Prostate gland (tissue), 2 donors: Measurements from ENCODE around the gene BMX. TPM values are rescaled to one million over a fixed set of nuclear protein-coding genes. Genes with fewer than 3 reads are reported as not detected.

ENCODE experiments used
- DNase-seq: peaks from one replicate; pipeline ENCODE4 v3.0.0-alpha.2; 2019; ENCODE audit warnings: low spot score
- H3K27ac ChIP-seq, 2 donors: fragments of 200-600 bp; sonication (generic); 2 replicates each; pipeline ENCODE4 v1.5.1; 2017 to 2019
- H3K27me3 ChIP-seq: fragments of 200-600 bp; sonication (generic); replicated peaks from 2 replicates; pipeline ENCODE4 v1.5.1; 2019; ENCODE audit not compliant: insufficient read depth
- H3K36me3 ChIP-seq, 2 donors: fragments of 200-600 bp; sonication (generic); 1 replicate in 1 of 2; 2 replicates in 1 of 2; pipeline versions ENCODE4 v1.5.1 to v1.8.1; 2017 to 2019
- H3K4me1 ChIP-seq: fragments of 200-600 bp; sonication (generic); replicated peaks from 2 replicates; pipeline ENCODE4 v1.5.1; 2019
- H3K4me3 ChIP-seq, 2 donors: fragments of 200-600 bp; sonication (generic); 2 replicates each; pipeline ENCODE4 v1.5.1; 2017 to 2019
- H3K9me3 ChIP-seq: fragments of 200-600 bp; sonication (generic); 2 replicates; pipeline ENCODE4 v1.5.1; 2017
- POLR2A ChIP-seq: fragments of 450-650 bp; IDR thresholded peaks from one replicate; pipeline ENCODE4 v1.6.1; 2016; ENCODE audit warnings: antibody characterized with exemption, mild to moderate bottlenecking
- POLR2AphosphoS5 ChIP-seq: sonication (generic); formaldehyde crosslinking; IDR thresholded peaks from one replicate; pipeline ENCODE4 v1.6.1; 2017; ENCODE audit warnings: antibody characterized with exemption
- WGBS: methylation state at CpG from one replicate; pipeline ENCODE4 v1.1.5; 2018; 5-methylcytosine and 5-hydroxymethylcytosine counted together
- intact Hi-C: fragments of 100-400 bp; cut with DNase I; formaldehyde crosslinking; loops from one replicate; pipeline ENCODE4 v1.14.2; 2022
- total RNA-seq, 2 donors: library from RNA; depleted of rRNA; stranded (reverse); fragments of >200 nt; gene quantifications; one replicate each; pipeline ENCODE4 v1.1.0, GENCODE V29; 2016
- TF ChIP-seq, protein P1 (sequence below), 4 experiments: fragments of 200-600 bp in 2 of 4; fragments of 450-650 bp in 2 of 4; sonication (generic) in 2 of 4; IDR thresholded peaks; 1 replicate in 3 of 4; 2 replicates in 1 of 4; pipeline ENCODE4 v1.5.1; 2016 to 2019; ENCODE audit warnings: antibody characterized with exemption in 4 of 4, mild to moderate bottlenecking in 2 of 4, moderate library complexity in 2 of 4

BMX gene
- total RNA-seq, 2 donors from 2014 or later = 0.14 to 1.2 TPM

DNA sequence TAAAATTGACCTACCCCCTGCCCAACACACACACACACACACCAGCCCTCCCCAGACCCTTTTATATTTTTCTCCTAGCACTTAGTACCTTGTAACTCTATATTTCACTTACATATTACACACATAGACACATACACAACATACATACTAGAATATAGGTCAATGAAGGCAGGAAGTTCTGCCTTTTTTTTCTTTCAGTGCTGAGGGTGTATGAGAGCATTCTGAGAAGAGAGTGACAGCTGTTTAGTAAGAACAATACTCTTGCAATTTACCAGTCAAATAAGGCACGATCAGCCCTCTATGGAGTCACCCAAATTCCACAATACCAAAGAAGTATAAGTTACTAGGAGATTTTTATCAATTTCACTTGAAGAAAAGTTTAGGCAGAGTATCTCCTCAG is 66.7 kb downstream of the BMX start:
- DNase-seq = no peak
- TF ChIP-seq POLR2A (no peak), POLR2AphosphoS5 (no peak)
- TF ChIP-seq, protein P1, sequence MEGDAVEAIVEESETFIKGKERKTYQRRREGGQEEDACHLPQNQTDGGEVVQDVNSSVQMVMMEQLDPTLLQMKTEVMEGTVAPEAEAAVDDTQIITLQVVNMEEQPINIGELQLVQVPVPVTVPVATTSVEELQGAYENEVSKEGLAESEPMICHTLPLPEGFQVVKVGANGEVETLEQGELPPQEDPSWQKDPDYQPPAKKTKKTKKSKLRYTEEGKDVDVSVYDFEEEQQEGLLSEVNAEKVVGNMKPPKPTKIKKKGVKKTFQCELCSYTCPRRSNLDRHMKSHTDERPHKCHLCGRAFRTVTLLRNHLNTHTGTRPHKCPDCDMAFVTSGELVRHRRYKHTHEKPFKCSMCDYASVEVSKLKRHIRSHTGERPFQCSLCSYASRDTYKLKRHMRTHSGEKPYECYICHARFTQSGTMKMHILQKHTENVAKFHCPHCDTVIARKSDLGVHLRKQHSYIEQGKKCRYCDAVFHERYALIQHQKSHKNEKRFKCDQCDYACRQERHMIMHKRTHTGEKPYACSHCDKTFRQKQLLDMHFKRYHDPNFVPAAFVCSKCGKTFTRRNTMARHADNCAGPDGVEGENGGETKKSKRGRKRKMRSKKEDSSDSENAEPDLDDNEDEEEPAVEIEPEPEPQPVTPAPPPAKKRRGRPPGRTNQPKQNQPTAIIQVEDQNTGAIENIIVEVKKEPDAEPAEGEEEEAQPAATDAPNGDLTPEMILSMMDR (IDR thresholded peaks at IDR 0.05) = no peak
- H3K9me3 ChIP-seq = no peaks in the 10 kb centered on the region
- intact Hi-C loops = loop anchor here (10.0 kb wide), 2 partner anchors 92 to 222 kb away; no protein-coding TSS in a partner anchor
- no peaks in the 10 kb centered on the region for H3K4me1 ChIP-seq
- no peaks in the 10 kb centered on the region for H3K27me3 ChIP-seq
- no peaks in the 10 kb centered on the region for H3K36me3 ChIP-seq
- H3K4me3 ChIP-seq = no peak overlapping the region
- H3K27ac ChIP-seq = no peak overlapping the region
- WGBS = 39% methylated on average over 1 of the region's 1 CpG

DNA sequence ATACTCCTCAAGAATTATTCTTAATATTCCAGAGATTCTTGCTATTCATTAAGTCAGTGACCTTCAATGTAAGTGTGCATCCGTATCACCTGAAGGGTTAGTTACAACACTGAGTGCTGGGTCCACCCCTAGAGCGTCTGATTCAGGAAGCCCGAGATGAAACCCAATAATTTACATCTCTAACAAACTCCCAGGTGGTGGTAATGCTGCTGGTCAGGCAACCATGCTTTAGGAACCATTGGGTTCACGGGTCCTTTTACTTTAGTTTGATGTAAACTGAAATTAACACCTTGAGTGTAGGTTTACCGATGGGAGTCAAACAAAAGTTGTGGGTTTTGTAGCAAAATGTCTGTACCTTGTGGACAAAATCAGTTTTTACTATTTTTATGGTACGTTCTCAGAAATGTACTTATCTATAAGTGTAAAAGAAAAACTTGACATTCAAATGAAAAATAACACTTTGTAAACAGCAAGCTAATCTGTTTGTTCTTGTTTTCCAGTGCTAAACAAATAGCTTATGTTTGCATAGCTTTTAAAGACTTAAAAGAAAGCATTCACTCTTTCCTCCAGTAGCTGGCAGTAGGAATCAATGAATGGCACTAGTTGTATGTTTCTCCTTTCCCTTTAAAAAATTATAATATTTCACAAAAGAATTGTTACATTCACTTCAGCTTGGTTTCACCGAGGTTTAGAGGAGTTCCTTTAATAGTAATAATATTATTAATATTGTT is 67.4 kb downstream of the BMX start:
- intact Hi-C loops = loop anchor here (10.0 kb wide), 2 partner anchors 93 to 223 kb away; no protein-coding TSS in a partner anchor
- no peaks in the 10 kb centered on the region for H3K36me3 ChIP-seq
- no peaks in the 10 kb centered on the region for H3K27me3 ChIP-seq
- 18% methylated on average over 7 of the region's 7 CpGs for WGBS
- no peak for DNase-seq
- H3K4me3 ChIP-seq = no peak overlapping the region
- no peaks in the 10 kb centered on the region for H3K9me3 ChIP-seq
- H3K4me1 ChIP-seq = no peaks in the 10 kb centered on the region
- no peak overlapping the region for H3K27ac ChIP-seq
- TF ChIP-seq POLR2A = no peak
- TF ChIP-seq, protein P1 (IDR thresholded peaks at IDR 0.05) = peak in 2 of 4 experiments; percentile 45 to 55

GRCh38 chrX:15570145-15570544 is 69.5 kb downstream of the BMX start:
- WGBS = 26% methylated on average over 1 of the region's 1 CpG
- no peaks in the 10 kb centered on the region for H3K36me3 ChIP-seq
- H3K27ac ChIP-seq = no peak overlapping the region
- intact Hi-C loops = no loop called here
- no peaks in the 10 kb centered on the region for H3K27me3 ChIP-seq
- no peak overlapping the region for H3K4me3 ChIP-seq
- H3K4me1 ChIP-seq = no peaks in the 10 kb centered on the region
- TF ChIP-seq POLR2AphosphoS5 (no peak), POLR2A (no peak)
- TF ChIP-seq, protein P1 (IDR thresholded peaks at IDR 0.05) = no peak
- no peaks in the 10 kb centered on the region for H3K9me3 ChIP-seq
- no peak for DNase-seq

- intact Hi-C loops = no loop called here
- no peak overlapping the region for H3K27ac ChIP-seq
Observed at GRCh38 chrX:15574017-15574416, 73.4 kb downstream of the BMX start.

More at GRCh38 chrX:15574017-15574416, 73.4 kb downstream of the BMX start:
- DNase-seq = no peak
- Histone ChIP-seq H3K4me3 (no peak overlapping the region), H3K4me1 (no peaks in the 10 kb centered on the region), H3K9me3 (no peaks in the 10 kb centered on the region), H3K27me3 (no peaks in the 10 kb centered on the region), H3K36me3 (no peaks in the 10 kb centered on the region)
- TF ChIP-seq, protein P1 (IDR thresholded peaks at IDR 0.05) = no peak
- no peak for TF ChIP-seq POLR2AphosphoS5
- no peak for TF ChIP-seq POLR2A
- WGBS = 53% methylated on average over 2 of the region's 2 CpGs
